GM19023 (cell line): ENCODE results near the gene POTEF.
"Not testable (repeated sequence)": the region's sequence is repeated elsewhere in the genome, so short reads cannot be mapped to it uniquely, and the experiment has no call there.

Experiments
- ATAC-seq: cut with Tn5 transposase; IDR thresholded peaks from one replicate; pipeline ENCODE4 v1.9.1; 2021; ENCODE audit warnings: mild to moderate bottlenecking, moderate library complexity; ENCODE audit not compliant: unreplicated experiment

The POTEF gene

DNA sequence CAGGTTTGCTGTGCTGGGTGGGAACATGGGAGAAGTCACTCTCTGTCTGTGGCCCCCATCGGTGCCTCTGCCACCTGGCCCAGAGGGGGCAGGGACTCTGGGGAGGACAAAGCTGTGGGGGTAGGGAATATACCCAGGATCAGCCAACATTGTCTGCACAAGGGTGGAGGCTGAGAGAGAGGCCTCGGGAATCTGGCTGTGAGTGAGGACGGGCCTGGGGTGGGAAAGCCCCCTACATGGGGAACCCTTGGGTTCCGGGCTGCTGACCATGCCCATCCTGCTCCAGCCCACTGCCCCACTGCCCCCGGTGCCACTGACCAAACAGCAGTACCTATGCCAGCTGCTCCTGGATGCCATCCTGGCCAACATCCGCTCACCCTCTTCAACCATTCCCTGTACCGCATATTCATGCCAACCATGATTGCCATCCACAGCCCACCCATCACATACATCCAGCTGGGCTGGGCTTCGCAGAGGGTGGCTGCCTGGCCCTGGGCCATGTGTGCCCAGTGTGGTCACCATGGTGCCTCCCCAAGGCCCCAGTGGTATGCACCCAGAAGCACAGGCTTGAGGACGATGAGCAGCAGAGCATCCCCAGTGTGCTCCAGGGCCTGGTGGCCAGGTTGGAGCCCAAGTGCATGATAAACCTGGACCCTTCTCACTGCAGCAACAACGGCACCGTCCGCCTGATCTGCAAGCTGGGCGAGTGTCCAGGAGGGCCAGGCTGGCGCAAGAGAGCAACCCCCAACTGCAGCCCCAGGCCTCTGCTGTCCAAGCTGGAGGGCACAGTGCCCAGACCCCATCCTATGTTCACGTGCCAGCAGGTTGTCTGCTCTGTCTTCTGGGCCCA is 6.9 kb upstream of the POTEF start:
- ATAC-seq, result no peak

DNA sequence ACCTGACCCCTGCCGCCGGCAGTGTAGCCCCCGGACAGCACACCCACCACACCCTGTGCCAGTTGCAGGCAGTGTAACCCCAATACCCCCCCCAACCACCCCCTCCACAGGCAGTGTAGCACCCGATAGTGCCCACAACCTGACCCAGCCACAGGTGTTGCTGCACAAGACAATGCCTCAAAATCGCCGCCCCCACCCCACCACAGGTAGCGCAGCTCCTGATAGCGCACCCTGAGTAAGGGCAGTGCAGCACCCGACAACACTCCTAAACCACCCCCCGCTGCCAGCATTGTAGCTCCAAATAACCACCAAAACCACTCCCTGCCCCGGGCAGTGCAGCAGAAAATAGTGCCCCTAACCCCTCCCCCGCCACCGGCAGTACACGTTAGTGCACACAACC is 558 bp downstream of the POTEF start:
- ATAC-seq, result not testable (repeated sequence)

- not testable (repeated sequence) for ATAC-seq
Measured at GRCh38 chr2:130127726-130128125, 1.3 kb downstream of the POTEF start.

- not testable (repeated sequence) for ATAC-seq
Measured at GRCh38 chr2:130120924-130121323, 8.1 kb downstream of the POTEF start.

DNA sequence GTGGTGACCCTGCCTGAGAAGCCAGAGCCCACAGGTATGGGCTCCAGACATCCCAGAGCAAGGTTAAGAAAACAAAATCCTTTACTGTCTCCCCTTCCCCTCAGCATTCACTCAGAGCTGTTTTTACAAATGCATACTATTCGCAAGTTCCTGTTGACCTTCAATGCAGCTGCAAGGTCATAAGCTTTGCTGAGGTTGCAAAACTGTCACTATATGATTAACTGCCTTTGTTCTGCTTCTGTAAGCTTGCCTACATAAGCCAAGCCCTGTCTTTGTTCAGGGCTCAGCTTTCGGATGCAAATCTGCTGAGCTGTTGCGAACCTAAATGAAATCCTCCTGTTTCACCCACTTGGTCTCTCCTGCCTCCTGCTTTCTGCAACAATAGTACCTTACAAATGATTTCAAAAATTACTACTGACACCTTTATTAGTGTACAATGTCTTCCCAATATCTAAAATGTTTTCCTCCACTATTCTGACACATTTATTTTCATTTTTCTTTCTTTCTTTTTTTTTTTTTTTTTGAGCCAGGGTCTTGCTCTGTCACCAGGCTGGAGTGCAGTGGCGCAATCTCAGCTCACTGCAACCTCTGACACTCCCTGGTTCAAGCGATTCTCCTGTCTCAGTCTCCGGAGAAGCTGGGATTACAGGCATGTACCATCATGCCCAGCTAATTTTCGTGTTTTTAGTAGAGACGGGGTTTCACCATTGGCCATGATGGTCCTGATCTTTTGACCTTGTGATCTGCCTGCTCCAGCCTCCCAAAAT is 26.2 kb downstream of the POTEF start:
- not testable (repeated sequence) for ATAC-seq

DNA sequence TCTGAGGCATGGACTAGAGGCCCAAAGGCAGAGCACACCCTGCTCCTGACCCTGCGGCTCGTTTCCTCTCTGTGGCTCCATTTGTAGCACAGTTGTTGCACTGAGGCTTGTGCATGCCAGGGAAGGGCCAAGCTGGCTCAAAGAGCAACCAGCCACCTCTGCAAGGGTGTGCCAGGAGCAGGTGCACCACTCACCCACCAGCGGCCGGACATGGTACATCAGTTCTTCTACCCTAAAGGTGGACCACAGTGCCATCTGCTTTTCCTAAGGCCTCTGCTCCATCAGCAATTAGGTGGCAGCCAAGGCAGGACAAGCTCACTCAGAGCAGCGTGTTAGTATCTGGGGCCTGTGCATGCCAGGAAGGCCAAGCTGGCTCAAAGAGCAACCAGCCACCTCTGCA is 66.4 kb downstream of the POTEF start:
- not testable (repeated sequence) for ATAC-seq

- ATAC-seq, result not testable (repeated sequence)
Measured at GRCh38 chr2:130059982-130060381, 69.0 kb downstream of the POTEF start.

GRCh38 chr2:130056336-130056735 is 72.7 kb downstream of the POTEF start:
- not testable (repeated sequence) for ATAC-seq

DNA sequence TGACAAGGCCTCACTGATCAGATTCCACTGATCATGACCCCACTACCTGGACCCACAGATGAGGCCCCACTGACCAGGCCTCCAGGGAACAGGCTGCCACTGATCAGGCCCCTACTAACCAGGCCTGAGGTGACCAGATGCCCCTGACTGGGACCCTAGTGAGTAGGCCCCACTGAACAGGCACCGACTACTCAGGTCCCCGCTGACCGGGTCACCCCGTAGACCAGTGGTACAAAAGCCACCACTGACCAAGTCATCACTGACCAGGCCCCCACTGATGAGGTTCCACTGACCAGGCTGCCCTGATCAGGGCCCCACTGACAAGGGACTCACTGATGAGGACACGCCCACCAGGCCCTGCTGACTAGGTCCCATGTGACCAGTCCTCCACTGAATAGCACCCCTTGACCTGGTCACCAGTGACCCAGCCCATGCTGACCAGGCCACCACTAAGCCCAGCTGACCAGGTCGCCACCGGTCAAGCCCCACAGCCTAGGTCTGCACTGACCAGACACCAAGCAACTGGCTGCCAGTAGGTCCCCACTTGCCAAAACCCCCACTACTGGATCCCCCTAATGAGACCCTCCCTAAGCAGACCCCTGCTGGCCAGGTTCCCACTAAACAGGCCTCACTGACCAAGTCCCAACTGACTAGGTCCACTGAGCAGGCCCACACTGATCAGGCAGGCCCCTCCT is 75.7 kb downstream of the POTEF start:
- ATAC-seq, result not testable (repeated sequence)

- not testable (repeated sequence) for ATAC-seq
Measured at GRCh38 chr2:130052376-130052775, 76.6 kb downstream of the POTEF start.

- ATAC-seq, result not testable (repeated sequence)
Measured at GRCh38 chr2:130048422-130048821, 80.6 kb downstream of the POTEF start.

DNA sequence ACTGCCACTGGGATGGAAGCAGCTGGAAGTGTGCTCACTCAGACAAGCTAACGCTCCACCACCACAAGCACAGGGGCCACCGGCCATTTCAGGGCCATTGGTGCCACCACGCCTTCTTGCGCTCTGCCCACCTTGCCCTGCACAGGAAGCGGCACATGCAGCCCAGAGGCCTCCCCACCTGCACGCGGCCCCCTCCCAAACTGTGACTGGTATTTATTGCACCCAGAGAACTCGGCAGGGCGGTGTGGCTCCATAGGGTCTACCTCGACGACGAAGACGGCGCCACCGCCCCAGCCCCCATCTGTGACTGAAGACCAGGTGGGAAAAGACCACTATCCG is 90.8 kb downstream of the POTEF start:
- not testable (repeated sequence) for ATAC-seq

DNA sequence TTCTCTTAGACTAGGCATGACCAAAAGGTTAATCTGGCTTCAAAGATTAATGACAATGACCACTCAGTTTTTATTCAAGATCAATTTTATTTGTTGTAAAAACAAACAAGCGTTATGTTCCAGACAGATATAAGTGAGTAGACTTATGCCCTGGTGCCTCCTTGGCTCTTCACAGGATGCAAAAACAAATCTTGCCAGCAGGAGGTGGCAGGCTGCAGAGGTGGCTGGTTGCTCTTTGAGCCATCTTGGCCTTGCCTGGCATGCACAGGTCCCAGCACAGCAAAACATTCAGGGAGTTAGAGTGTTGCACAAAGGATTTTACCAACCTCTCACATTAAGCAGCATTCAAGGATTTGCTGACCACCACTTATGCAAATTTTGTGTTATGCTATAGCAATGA is 103.1 kb downstream of the POTEF start:
- ATAC-seq, result not testable (repeated sequence)
